ENCODE results near the gene KIFC1. TPM values are rescaled to one million over a fixed set of nuclear protein-coding genes. Genes with fewer than 3 reads are reported as not detected.
"Not testable (repeated sequence)": the region's sequence is repeated elsewhere in the genome, so short reads cannot be mapped to it uniquely, and the experiment has no call there.

Gene KIFC1
- total RNA-seq, 3 donors from 2014 or later (not counting 1 experiment from before 2014, with no cell fraction given): 2.7 to 4.6 (median 3.3) TPM

GRCh38 chr6:33344701-33345697 is 46.6 kb upstream of the KIFC1 start:
- peaks cover 25 to 31% of the 10 kb centered on the region in 2 donors for H3K4me1 Mint-ChIP-seq
- Histone ChIP-seq H3K4me3 (ENCODE audit: low read length) (peak overlapping the region; percentile 21), H3K9me3 (ENCODE audit: control insufficient read depth, insufficient read depth, low read length) (no peaks in the 10 kb centered on the region), H3K27me3 (ENCODE audit: control insufficient read depth, insufficient read depth, low read length) (no peaks in the 10 kb centered on the region), H3K27ac (ENCODE audit: low read length) (peak overlapping the region; percentile 89), H3K4me1 (ENCODE audit: control insufficient read depth, insufficient read depth, low read length) (peaks cover 50% of the 10 kb centered on the region), H3K36me3 (ENCODE audit: control insufficient read depth, insufficient read depth, low read length) (no peaks in the 10 kb centered on the region)
- 5% methylated on average over 19 of the region's 22 CpGs for WGBS (ENCODE audit: insufficient coverage)
- H3K27ac Mint-ChIP-seq: peak overlapping the region; percentile 90 to 94
- ATAC-seq: peak; percentile 53 to 66 (median 54)
- no peaks in the 10 kb centered on the region for H3K27me3 Mint-ChIP-seq (ENCODE audit: low read depth in 2 of 2)
- TF ChIP-seq, protein P1, sequence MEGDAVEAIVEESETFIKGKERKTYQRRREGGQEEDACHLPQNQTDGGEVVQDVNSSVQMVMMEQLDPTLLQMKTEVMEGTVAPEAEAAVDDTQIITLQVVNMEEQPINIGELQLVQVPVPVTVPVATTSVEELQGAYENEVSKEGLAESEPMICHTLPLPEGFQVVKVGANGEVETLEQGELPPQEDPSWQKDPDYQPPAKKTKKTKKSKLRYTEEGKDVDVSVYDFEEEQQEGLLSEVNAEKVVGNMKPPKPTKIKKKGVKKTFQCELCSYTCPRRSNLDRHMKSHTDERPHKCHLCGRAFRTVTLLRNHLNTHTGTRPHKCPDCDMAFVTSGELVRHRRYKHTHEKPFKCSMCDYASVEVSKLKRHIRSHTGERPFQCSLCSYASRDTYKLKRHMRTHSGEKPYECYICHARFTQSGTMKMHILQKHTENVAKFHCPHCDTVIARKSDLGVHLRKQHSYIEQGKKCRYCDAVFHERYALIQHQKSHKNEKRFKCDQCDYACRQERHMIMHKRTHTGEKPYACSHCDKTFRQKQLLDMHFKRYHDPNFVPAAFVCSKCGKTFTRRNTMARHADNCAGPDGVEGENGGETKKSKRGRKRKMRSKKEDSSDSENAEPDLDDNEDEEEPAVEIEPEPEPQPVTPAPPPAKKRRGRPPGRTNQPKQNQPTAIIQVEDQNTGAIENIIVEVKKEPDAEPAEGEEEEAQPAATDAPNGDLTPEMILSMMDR (IDR thresholded peaks at IDR 0.05): peak; percentile 73
- DNase-seq: peak; percentile 52 to 93
- intact Hi-C loops (cut with micrococcal nuclease): loop anchor here (1.0 to 10.0 kb wide), 4 partner anchors 22 to 230 kb away; partner anchors contain the start of genes B3GALT4 and KIFC1
- no peaks in the 10 kb centered on the region for H3K36me3 Mint-ChIP-seq
- H3K4me3 Mint-ChIP-seq: peak overlapping the region; percentile 85
- H3K9me3 Mint-ChIP-seq: no peaks in the 10 kb centered on the region

DNA sequence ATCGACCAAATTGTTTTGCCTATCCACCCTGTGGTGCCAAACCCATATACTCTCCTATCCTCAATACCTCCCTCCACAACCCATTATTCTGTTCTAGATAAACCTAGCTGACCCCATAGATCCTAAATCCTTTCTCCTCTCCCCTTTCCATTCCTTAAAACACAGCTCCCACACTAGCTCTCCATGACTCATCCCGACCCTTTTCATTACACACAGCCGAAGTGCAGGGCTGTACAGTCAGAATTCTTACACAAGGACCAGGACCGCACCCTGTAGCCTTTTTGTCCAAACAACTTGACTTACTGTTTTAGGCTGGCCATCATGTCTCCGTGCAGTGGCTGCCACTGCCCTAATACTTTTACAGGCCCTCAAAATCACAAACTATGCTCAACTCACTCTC is 44.7 kb upstream of the KIFC1 start:
- peaks cover 25 to 31% of the 10 kb centered on the region in 2 donors for H3K4me1 Mint-ChIP-seq
- H3K9me3 Mint-ChIP-seq; ATAC-seq; H3K4me3 ChIP-seq (ENCODE audit: low read length); H3K27ac ChIP-seq (ENCODE audit: low read length); H3K36me3 ChIP-seq (ENCODE audit: control insufficient read depth, insufficient read depth, low read length); H3K9me3 ChIP-seq (ENCODE audit: control insufficient read depth, insufficient read depth, low read length); DNase-seq; H3K27me3 ChIP-seq (ENCODE audit: control insufficient read depth, insufficient read depth, low read length); H3K27me3 Mint-ChIP-seq (ENCODE audit: low read depth in 2 of 2); H3K36me3 Mint-ChIP-seq: not testable (repeated sequence)
- peaks cover 42% of the 10 kb centered on the region for H3K4me1 ChIP-seq (ENCODE audit: control insufficient read depth, insufficient read depth, low read length)
- 99% methylated on average over 5 of the region's 5 CpGs for WGBS (ENCODE audit: insufficient coverage)
- peak overlapping the region; percentile 13 for H3K4me3 Mint-ChIP-seq
- intact Hi-C loops (cut with micrococcal nuclease): loop anchor here (10.0 kb wide), 1 partner anchor 228 kb away; no protein-coding TSS in a partner anchor
- peak overlapping the region; percentile 15 to 32 for H3K27ac Mint-ChIP-seq

GRCh38 chr6:33347816-33348215 is 43.8 kb upstream of the KIFC1 start:
- WGBS (ENCODE audit: insufficient coverage): 99% methylated on average over 5 of the region's 5 CpGs
- intact Hi-C loops (cut with micrococcal nuclease): loop anchor here (10.0 kb wide), 1 partner anchor 227 kb away; no protein-coding TSS in a partner anchor
- H3K4me1 ChIP-seq (ENCODE audit: control insufficient read depth, insufficient read depth, low read length): peaks cover 34% of the 10 kb centered on the region
- H3K4me3 ChIP-seq (ENCODE audit: low read length): no peak overlapping the region
- ATAC-seq: no peak
- H3K27ac ChIP-seq (ENCODE audit: low read length): no peak overlapping the region
- no peak overlapping the region for H3K4me3 Mint-ChIP-seq
- H3K9me3 ChIP-seq (ENCODE audit: control insufficient read depth, insufficient read depth, low read length): no peaks in the 10 kb centered on the region
- H3K27me3 Mint-ChIP-seq (ENCODE audit: low read depth in 2 of 2): no peaks in the 10 kb centered on the region
- no peaks in the 10 kb centered on the region for H3K27me3 ChIP-seq (ENCODE audit: control insufficient read depth, insufficient read depth, low read length)
- no peak for DNase-seq
- no peaks in the 10 kb centered on the region for H3K36me3 Mint-ChIP-seq
- no peaks in the 10 kb centered on the region for H3K36me3 ChIP-seq (ENCODE audit: control insufficient read depth, insufficient read depth, low read length)
- no peaks in the 10 kb centered on the region for H3K9me3 Mint-ChIP-seq
- H3K27ac Mint-ChIP-seq: no peak overlapping the region
- TF ChIP-seq, protein P1 (IDR thresholded peaks at IDR 0.05): no peak
- H3K4me1 Mint-ChIP-seq: peaks cover 24 to 30% of the 10 kb centered on the region in 2 donors

- ATAC-seq; H3K36me3 ChIP-seq (ENCODE audit: control insufficient read depth, insufficient read depth, low read length); H3K9me3 ChIP-seq (ENCODE audit: control insufficient read depth, insufficient read depth, low read length); H3K27me3 Mint-ChIP-seq (ENCODE audit: low read depth in 2 of 2); intact Hi-C loops (cut with micrococcal nuclease); H3K4me1 ChIP-seq (ENCODE audit: control insufficient read depth, insufficient read depth, low read length); H3K27me3 ChIP-seq (ENCODE audit: control insufficient read depth, insufficient read depth, low read length); H3K36me3 Mint-ChIP-seq; H3K27ac ChIP-seq (ENCODE audit: low read length); H3K4me1 Mint-ChIP-seq; H3K4me3 Mint-ChIP-seq; H3K27ac Mint-ChIP-seq; H3K9me3 Mint-ChIP-seq; DNase-seq; H3K4me3 ChIP-seq (ENCODE audit: low read length): not testable (repeated sequence)
- WGBS (ENCODE audit: insufficient coverage): 92% methylated on average over 5 of the region's 6 CpGs
Measured at GRCh38 chr6:33355860-33356259, 35.8 kb upstream of the KIFC1 start.

Data from natural killer cell (primary cell).